A375 (cell line): ENCODE results near the gene CAPZA3. TPM values are rescaled to one million over a fixed set of nuclear protein-coding genes. Genes with fewer than 3 reads are reported as not detected.

Experiments used
- total RNA-seq: library from RNA; depleted of rRNA; stranded (reverse); fragments of >200 nt; shearing (Covaris generic); gene quantifications from 2 replicates; pipeline ENCODE4 v1.2.3, GENCODE V29; 2014; rRNA removed

The CAPZA3 gene, protein sequence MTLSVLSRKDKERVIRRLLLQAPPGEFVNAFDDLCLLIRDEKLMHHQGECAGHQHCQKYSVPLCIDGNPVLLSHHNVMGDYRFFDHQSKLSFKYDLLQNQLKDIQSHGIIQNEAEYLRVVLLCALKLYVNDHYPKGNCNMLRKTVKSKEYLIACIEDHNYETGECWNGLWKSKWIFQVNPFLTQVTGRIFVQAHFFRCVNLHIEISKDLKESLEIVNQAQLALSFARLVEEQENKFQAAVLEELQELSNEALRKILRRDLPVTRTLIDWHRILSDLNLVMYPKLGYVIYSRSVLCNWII
- not detected in 2 replicates for total RNA-seq

DNA sequence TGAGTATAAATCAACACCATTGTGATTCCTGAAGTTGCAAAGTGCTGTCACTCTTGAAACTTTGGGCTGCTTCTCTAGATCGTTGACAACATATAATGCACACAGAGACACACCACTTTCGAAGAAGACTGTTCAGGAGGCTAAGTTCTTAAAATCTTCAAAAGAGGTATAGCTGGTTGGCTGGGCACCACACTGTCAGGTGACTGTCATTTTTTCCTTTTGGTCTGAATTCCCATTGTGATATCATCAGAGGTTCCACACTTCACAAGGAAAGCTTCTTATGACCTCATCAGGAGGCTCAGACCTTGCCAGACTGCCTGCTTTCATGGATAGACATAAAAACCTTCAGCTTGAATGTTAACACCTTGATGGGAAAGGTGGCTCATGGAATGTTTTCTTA is at the start of gene CAPZA3, which contains the start of gene PLCZ1:
TSS of gene CAPZA3 (plus strand) at position 301 of the 400 bp plus-strand sequence. CDS start 150 bp downstream, outside the sequence.
TSS of gene PLCZ1 (minus strand) at position 194 of the 400 bp plus-strand sequence. CDS start 641 bp downstream, outside the sequence.

Other genes starting within 250 kb of the CAPZA3 start
- 0.05 TPM in 1 of 2 replicates, not detected in the other for gene PLCZ1, start 107 bp upstream of the CAPZA3 start, total RNA-seq